Trophoblast cell (in vitro differentiated cells and primary cell): ENCODE measurements around the gene CDC42BPB.
"Not testable (repeated sequence)": the region's sequence is repeated elsewhere in the genome, so short reads cannot be mapped to it uniquely, and the experiment has no call there.

ENCODE experiments used
- DNase-seq, 2 donors: peaks; one replicate each; pipeline ENCODE4 v3.0.0-alpha.2; 2016
- H2AFZ ChIP-seq: 2 replicates; pipeline ENCODE4 v1.6.1; 2013; ENCODE audit warnings: low read length, moderate library complexity, mild to moderate bottlenecking; ENCODE audit not compliant: insufficient read depth, poor library complexity
- H2AK5ac ChIP-seq: 2 replicates; pipeline ENCODE4 v1.6.1; 2013; ENCODE audit warnings: mild to moderate bottlenecking, low read length
- H2BK120ac ChIP-seq: 2 replicates; pipeline ENCODE4 v1.6.1; 2013; ENCODE audit warnings: low read length, mild to moderate bottlenecking, moderate library complexity; ENCODE audit not compliant: insufficient read depth, poor library complexity
- H2BK12ac ChIP-seq: 2 replicates; pipeline ENCODE4 v1.6.1; 2013; ENCODE audit warnings: mild to moderate bottlenecking, low read length, moderate library complexity
- H2BK5ac ChIP-seq: 2 replicates; pipeline ENCODE4 v1.6.1; 2013; ENCODE audit warnings: low read length, low read depth, moderate library complexity, mild to moderate bottlenecking; ENCODE audit not compliant: poor library complexity
- H3K14ac ChIP-seq: 2 replicates; pipeline ENCODE4 v1.6.1; 2013; ENCODE audit warnings: mild to moderate bottlenecking, low read length
- H3K18ac ChIP-seq: 2 replicates; pipeline ENCODE4 v1.6.1; 2013; ENCODE audit warnings: mild to moderate bottlenecking, low read length
- H3K23ac ChIP-seq: 2 replicates; pipeline ENCODE4 v1.6.1; 2013; ENCODE audit warnings: low read length
- H3K27ac ChIP-seq: 2 replicates; pipeline ENCODE4 v1.5.1; 2013; ENCODE audit warnings: low read depth, mild to moderate bottlenecking, inconsistent platforms, low read length, moderate library complexity
- H3K27me3 ChIP-seq: 2 replicates; pipeline ENCODE4 v1.6.1; 2013; ENCODE audit warnings: inconsistent platforms, mild to moderate bottlenecking, low read length, moderate library complexity; ENCODE audit not compliant: insufficient read depth
- H3K36me3 ChIP-seq, 2 experiments: 1 replicate in 1 of 2; 2 replicates in 1 of 2; pipeline ENCODE4 v1.6.1; 2013; ENCODE audit warnings: low read length in 2 of 2, mild to moderate bottlenecking in 2 of 2, moderate library complexity in 1 of 2; ENCODE audit not compliant: insufficient read depth in 2 of 2, control insufficient read depth in 1 of 2
- H3K4ac ChIP-seq: 2 replicates; pipeline ENCODE4 v1.6.1; 2013; ENCODE audit warnings: low read depth, mild to moderate bottlenecking, low read length, moderate library complexity
- H3K4me1 ChIP-seq, 2 experiments: 1 replicate in 1 of 2; 2 replicates in 1 of 2; pipeline ENCODE4 v1.6.1; 2013; ENCODE audit warnings: low read length in 2 of 2, mild to moderate bottlenecking in 2 of 2, moderate library complexity in 1 of 2; ENCODE audit not compliant: insufficient read depth in 2 of 2, control insufficient read depth in 1 of 2
- H3K4me2 ChIP-seq: 2 replicates; pipeline ENCODE4 v1.6.1; 2013; ENCODE audit warnings: inconsistent platforms, mild to moderate bottlenecking, low read length, moderate library complexity
- H3K4me3 ChIP-seq: 2 replicates; pipeline ENCODE4 v1.5.1; 2013; ENCODE audit warnings: mild to moderate bottlenecking, low read depth, low read length, inconsistent platforms
- H3K79me1 ChIP-seq: one replicate; pipeline ENCODE4 v1.6.1; 2013; ENCODE audit warnings: low read length
- H3K79me2 ChIP-seq: 2 replicates; pipeline ENCODE4 v1.6.1; 2013; ENCODE audit warnings: low read length, mild to moderate bottlenecking; ENCODE audit not compliant: control insufficient read depth, insufficient read depth, poor library complexity
- H3K9ac ChIP-seq: 2 replicates; pipeline ENCODE4 v1.6.1; 2013; ENCODE audit warnings: mild to moderate bottlenecking, low read length
- H3K9me3 ChIP-seq: 2 replicates; pipeline ENCODE4 v1.6.1; 2013; ENCODE audit warnings: low read depth, mild to moderate bottlenecking, control low read depth, inconsistent platforms, low read length; ENCODE audit not compliant: insufficient read depth
- H4K12ac ChIP-seq: 2 replicates; pipeline ENCODE4 v1.6.1; 2013; ENCODE audit warnings: low read depth, mild to moderate bottlenecking, low read length, moderate library complexity
- H4K8ac ChIP-seq: 2 replicates; pipeline ENCODE4 v1.6.1; 2013; ENCODE audit warnings: low read depth, mild to moderate bottlenecking, low read length, moderate library complexity
- H4K91ac ChIP-seq: one replicate; pipeline ENCODE4 v1.6.1; 2013; ENCODE audit warnings: low read depth, mild to moderate bottlenecking, low read length, moderate library complexity
- WGBS: extraction: QIAGEN DNeasy Blood & Tissue Kit; methylation state at CpG from one replicate; pipeline ENCODE4 v1.1.7; 2013; ENCODE audit warnings: missing lambda C conversion rate; ENCODE audit not compliant: insufficient read length, insufficient coverage; ENCODE audit errors: extremely low coverage; 5-methylcytosine and 5-hydroxymethylcytosine counted together

CDC42BPB gene

GRCh38 chr14:102928412-102929240, 128.7 kb downstream of the CDC42BPB start:
- H2BK5ac ChIP-seq, result no peak overlapping the region
- peak overlapping the region; percentile 67 for H3K4me3 ChIP-seq
- no peak overlapping the region for H2BK120ac ChIP-seq
- peaks cover 33% of the 10 kb centered on the region for H3K27me3 ChIP-seq
- no peak overlapping the region for H4K91ac ChIP-seq
- no peak overlapping the region for H3K27ac ChIP-seq
- no peaks in the 10 kb centered on the region for H3K79me2 ChIP-seq
- peaks cover 15 to 18% of the 10 kb centered on the region in 2 experiments for H3K36me3 ChIP-seq
- peak overlapping the region; percentile 16 for H3K18ac ChIP-seq
- peak; percentile 24 to 46 for DNase-seq
- no peak overlapping the region for H3K9ac ChIP-seq
- no CpG with 5 or more reads among the region's 94 CpGs for WGBS
- H4K12ac ChIP-seq, result peak overlapping the region; percentile 34
- peak overlapping the region; percentile 77 for H3K4me2 ChIP-seq
- peak overlapping the region; percentile 33 for H4K8ac ChIP-seq
- peaks cover 3% of the 10 kb centered on the region for H3K79me1 ChIP-seq
- H3K4me1 ChIP-seq, result peaks cover 17 to 23% of the 10 kb centered on the region in 2 experiments
- H2BK12ac ChIP-seq, result no peak overlapping the region
- no peak overlapping the region for H3K23ac ChIP-seq
- H3K4ac ChIP-seq, result no peak overlapping the region
- H3K14ac ChIP-seq, result peak overlapping the region; percentile 45
- peak overlapping the region; percentile 73 for H2AFZ ChIP-seq
- H3K9me3 ChIP-seq, result peaks cover 14% of the 10 kb centered on the region
- H2AK5ac ChIP-seq, result peak overlapping the region; percentile 22

- H3K4me1 ChIP-seq, result peaks cover 17 to 23% of the 10 kb centered on the region in 2 experiments
- H3K36me3 ChIP-seq, result peaks cover 10 to 12% of the 10 kb centered on the region in 2 experiments
- H2AFZ ChIP-seq, result peak overlapping the region; percentile 58
- H2BK5ac ChIP-seq, result no peak overlapping the region
- peaks cover 14% of the 10 kb centered on the region for H3K9me3 ChIP-seq
- peak overlapping the region; percentile 77 for H3K4me2 ChIP-seq
- H2AK5ac ChIP-seq, result no peak overlapping the region
- no CpG with 5 or more reads among the region's 35 CpGs for WGBS
- DNase-seq, result no peak
- H2BK120ac ChIP-seq, result no peak overlapping the region
- no peak overlapping the region for H2BK12ac ChIP-seq
- H3K23ac ChIP-seq, result no peak overlapping the region
- peaks cover 3% of the 10 kb centered on the region for H3K79me1 ChIP-seq
- H3K79me2 ChIP-seq, result no peaks in the 10 kb centered on the region
- peaks cover 33% of the 10 kb centered on the region for H3K27me3 ChIP-seq
- H4K12ac ChIP-seq, result no peak overlapping the region
- H3K4me3 ChIP-seq, result peak overlapping the region; percentile 61
- H3K9ac ChIP-seq, result no peak overlapping the region
- H3K4ac ChIP-seq, result no peak overlapping the region
- H4K91ac ChIP-seq, result no peak overlapping the region
- H3K27ac ChIP-seq, result no peak overlapping the region
- H3K14ac ChIP-seq, result peak overlapping the region; percentile 45
- peak overlapping the region; percentile 33 for H4K8ac ChIP-seq
- peak overlapping the region; percentile 18 for H3K18ac ChIP-seq
Measured at GRCh38 chr14:102927878-102928411, 129.4 kb downstream of the CDC42BPB start.

GRCh38 chr14:102927346-102927877, 129.9 kb downstream of the CDC42BPB start:
- DNase-seq, result no peak

GRCh38 chr14:102926840-102927239, 130.5 kb downstream of the CDC42BPB start:
- H3K9ac ChIP-seq, H3K4me3 ChIP-seq, H4K8ac ChIP-seq, H3K4me2 ChIP-seq, DNase-seq, H3K79me1 ChIP-seq, H2BK5ac ChIP-seq, H3K36me3 ChIP-seq, H3K4ac ChIP-seq, H2BK12ac ChIP-seq, H3K79me2 ChIP-seq, H3K18ac ChIP-seq, H3K14ac ChIP-seq, H2BK120ac ChIP-seq, H4K12ac ChIP-seq, H2AK5ac ChIP-seq, H3K23ac ChIP-seq, H4K91ac ChIP-seq, H3K27ac ChIP-seq, H2AFZ ChIP-seq: not testable (repeated sequence)
- no CpG with 5 or more reads among the region's 10 CpGs for WGBS
- peaks cover 17% of the 10 kb centered on the region for H3K9me3 ChIP-seq
- peaks cover 33% of the 10 kb centered on the region for H3K27me3 ChIP-seq
- H3K4me1 ChIP-seq, result peaks cover 17 to 23% of the 10 kb centered on the region in 2 experiments

More at GRCh38 chr14:102927346-102927877, 129.9 kb downstream of the CDC42BPB start:
- Histone ChIP-seq H3K79me1 (peaks cover 3% of the 10 kb centered on the region), H3K27ac (no peak overlapping the region), H4K91ac (no peak overlapping the region), H4K8ac (no peak overlapping the region), H3K9ac (no peak overlapping the region), H3K4me3 (peak overlapping the region; percentile 26), H3K36me3 (peaks cover 7 to 8% of the 10 kb centered on the region in 2 experiments), H2BK5ac (no peak overlapping the region), H3K79me2 (no peaks in the 10 kb centered on the region), H2BK12ac (no peak overlapping the region), H2AFZ (no peak overlapping the region), H3K4me2 (peak overlapping the region; percentile 77), H3K23ac (no peak overlapping the region), H3K9me3 (peaks cover 14% of the 10 kb centered on the region), H3K4me1 (peaks cover 17 to 23% of the 10 kb centered on the region in 2 experiments), H2BK120ac (no peak overlapping the region), H3K27me3 (peaks cover 33% of the 10 kb centered on the region), H4K12ac (no peak overlapping the region), H3K18ac (no peak overlapping the region), H2AK5ac (no peak overlapping the region), H3K14ac (no peak overlapping the region), H3K4ac (no peak overlapping the region)
- no CpG with 5 or more reads among the region's 19 CpGs for WGBS
